Fibroblast of pulmonary artery (primary cell): ENCODE data around the gene METTL25B.

ENCODE experiments used
- DNase-seq: peaks from one replicate; pipeline ENCODE4 v3.0.0-alpha.2; 2010; ENCODE audit warnings: low read depth
- H3K4me3 ChIP-seq: replicated peaks from 2 replicates; pipeline ENCODE4 v1.5.1; 2011; ENCODE audit warnings: low read depth, mild to moderate bottlenecking, control low read depth, low read length, moderate library complexity
- CTCF ChIP-seq: IDR thresholded peaks from 2 replicates; pipeline ENCODE4 v1.5.1; 2011; ENCODE audit warnings: mild to moderate bottlenecking, control low read depth, low read length, inconsistent platforms; ENCODE audit errors: missing control alignments

Gene METTL25B

GRCh38 chr1:156693848-156694689 lies 34.2 kb upstream of the METTL25B start:
- H3K4me3 ChIP-seq = no peak overlapping the region
- DNase-seq = no peak
- TF ChIP-seq CTCF = no peak

GRCh38 chr1:156694690-156694962 lies 33.6 kb upstream of the METTL25B start:
- no peak for DNase-seq

GRCh38 chr1:156696755-156697154 lies 31.5 kb upstream of the METTL25B start:
- TF ChIP-seq CTCF = no peak
- no peak for DNase-seq
- H3K4me3 ChIP-seq = no peak overlapping the region

More at GRCh38 chr1:156694690-156694962, 33.6 kb upstream of the METTL25B start:
- TF ChIP-seq CTCF = no peak
- no peak overlapping the region for H3K4me3 ChIP-seq

- H3K4me3 ChIP-seq = no peak overlapping the region
- TF ChIP-seq CTCF = no peak
- no peak for DNase-seq
Observed at GRCh38 chr1:156697481-156697880, 30.8 kb upstream of the METTL25B start.

GRCh38 chr1:156698995-156699394 lies 29.3 kb upstream of the METTL25B start:
- H3K4me3 ChIP-seq = no peak overlapping the region
- no peak for DNase-seq
- TF ChIP-seq CTCF = no peak

- no peak for TF ChIP-seq CTCF
- H3K4me3 ChIP-seq = no peak overlapping the region
- DNase-seq = no peak
Observed at GRCh38 chr1:156700736-156701531, 27.3 kb upstream of the METTL25B start.
